ENCODE results near the gene STEAP1B. TPM values are rescaled to one million over a fixed set of nuclear protein-coding genes. Genes with fewer than 3 reads are reported as not detected.
"Not testable (repeated sequence)": the region's sequence is repeated elsewhere in the genome, so short reads cannot be mapped to it uniquely, and the experiment has no call there.

Gene STEAP1B
- total RNA-seq, 1 donor: 1.8 TPM

DNA sequence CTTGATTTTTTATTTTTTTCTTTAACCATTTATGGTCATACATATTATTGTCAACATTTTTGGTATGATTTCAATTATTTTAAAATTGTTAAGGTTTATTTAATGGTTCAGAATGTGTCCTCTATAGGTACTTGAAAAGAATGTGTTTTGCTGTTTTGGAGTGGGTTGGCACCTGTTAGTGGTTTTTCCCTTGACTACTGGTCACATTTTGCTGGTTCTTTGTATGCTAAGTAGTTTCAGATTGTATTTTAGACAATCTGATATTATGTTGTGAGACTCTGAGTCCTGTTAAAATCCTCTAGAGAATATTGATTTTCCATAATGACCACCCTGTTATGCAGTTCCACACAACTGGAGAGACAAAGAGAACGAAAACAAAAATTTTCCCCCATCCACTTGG is 15.0 kb upstream of the STEAP1B start:
- H3K4me1 ChIP-seq (ENCODE audit: insufficient read depth, low read length); H3K4me3 ChIP-seq (ENCODE audit: low read length); H3K27me3 ChIP-seq (ENCODE audit: insufficient read depth, low read length); H3K9me3 ChIP-seq (ENCODE audit: low read depth, low read length): not testable (repeated sequence)

DNA sequence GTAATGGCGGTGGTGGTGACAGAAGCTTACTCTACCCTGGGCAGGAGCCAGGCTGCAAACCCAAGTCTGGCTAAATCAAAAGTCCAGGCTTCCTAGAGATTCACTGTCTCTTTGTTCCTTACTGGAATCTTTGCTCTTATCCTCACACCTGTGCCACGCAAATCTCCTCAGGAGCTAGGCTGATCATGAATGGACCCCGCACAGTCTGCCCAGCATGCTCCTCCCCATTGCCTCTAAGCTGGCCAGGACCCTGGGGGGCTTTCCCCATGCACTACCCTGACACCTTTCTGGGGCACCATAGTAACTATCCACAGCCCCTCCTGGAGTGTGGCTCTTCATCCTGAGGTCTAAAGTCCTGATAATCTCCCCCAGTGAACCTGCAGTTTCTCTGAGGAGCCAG is 7.3 kb upstream of the STEAP1B start:
- H3K9me3 ChIP-seq (ENCODE audit: low read depth, low read length); H3K4me3 ChIP-seq (ENCODE audit: low read length); H3K27me3 ChIP-seq (ENCODE audit: insufficient read depth, low read length): not testable (repeated sequence)

DNA sequence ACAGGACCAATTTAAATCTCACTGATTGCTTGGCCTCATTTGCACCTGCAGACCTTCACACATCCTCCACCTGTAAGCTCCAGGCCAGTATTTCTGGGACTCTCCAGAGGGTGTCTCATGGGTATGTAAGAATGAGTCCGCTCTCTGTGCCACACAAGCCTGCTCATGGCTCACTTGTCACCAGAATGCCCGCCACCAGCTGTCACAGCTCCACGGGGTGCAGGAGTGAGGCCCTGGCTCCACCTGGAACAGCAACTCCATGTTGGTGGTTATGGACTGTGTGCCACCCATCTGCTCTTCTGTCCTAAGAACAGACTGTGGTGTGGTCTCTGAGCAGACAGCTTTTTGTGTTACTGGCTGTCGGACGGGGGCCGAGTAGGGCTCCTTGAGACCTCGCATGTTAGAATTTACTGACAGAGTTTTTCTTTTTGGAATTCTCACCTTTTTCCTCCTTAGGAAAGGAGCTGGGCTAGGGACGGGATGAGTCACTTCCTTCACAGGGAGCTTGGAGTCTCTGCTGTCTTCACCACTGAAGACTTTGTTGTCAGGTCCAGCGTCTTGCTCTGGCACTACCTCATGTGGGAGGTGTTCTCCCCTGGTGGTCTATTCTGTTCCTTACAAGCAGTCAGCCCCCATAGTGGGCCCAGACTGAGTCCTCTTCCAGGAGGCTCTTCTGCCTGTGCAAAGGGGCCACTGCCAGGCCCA is 6.5 kb upstream of the STEAP1B start:
- H3K4me1 ChIP-seq (ENCODE audit: insufficient read depth, low read length); H3K27me3 ChIP-seq (ENCODE audit: insufficient read depth, low read length); H3K9me3 ChIP-seq (ENCODE audit: low read depth, low read length); H3K4me3 ChIP-seq (ENCODE audit: low read length): not testable (repeated sequence)

More for the DNA sequence above, 7.3 kb upstream of the STEAP1B start:
- not testable (repeated sequence) for H3K4me1 ChIP-seq (ENCODE audit: insufficient read depth, low read length)

DNA sequence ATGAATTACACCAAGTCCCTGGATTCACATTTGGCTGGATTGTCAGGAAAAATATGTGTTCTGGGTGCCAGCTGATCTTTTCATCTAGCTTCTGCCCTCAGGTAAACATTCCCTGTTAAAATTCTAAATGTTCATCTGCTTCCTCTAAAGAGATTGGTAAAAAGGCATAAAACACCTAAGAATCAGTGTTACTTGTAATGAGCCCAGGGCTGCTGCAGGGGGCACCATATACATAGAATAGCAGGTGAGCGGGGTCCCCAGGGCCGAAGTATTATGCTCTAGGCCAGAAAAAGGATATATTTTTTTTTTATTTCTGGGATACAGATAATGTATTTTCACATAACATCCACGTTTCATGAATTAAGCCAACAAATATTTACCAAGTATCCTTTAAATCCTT is 4.5 kb upstream of the STEAP1B start:
- H3K4me1 ChIP-seq (ENCODE audit: insufficient read depth, low read length); H3K27me3 ChIP-seq (ENCODE audit: insufficient read depth, low read length); H3K4me3 ChIP-seq (ENCODE audit: low read length); H3K9me3 ChIP-seq (ENCODE audit: low read depth, low read length): not testable (repeated sequence)

DNA sequence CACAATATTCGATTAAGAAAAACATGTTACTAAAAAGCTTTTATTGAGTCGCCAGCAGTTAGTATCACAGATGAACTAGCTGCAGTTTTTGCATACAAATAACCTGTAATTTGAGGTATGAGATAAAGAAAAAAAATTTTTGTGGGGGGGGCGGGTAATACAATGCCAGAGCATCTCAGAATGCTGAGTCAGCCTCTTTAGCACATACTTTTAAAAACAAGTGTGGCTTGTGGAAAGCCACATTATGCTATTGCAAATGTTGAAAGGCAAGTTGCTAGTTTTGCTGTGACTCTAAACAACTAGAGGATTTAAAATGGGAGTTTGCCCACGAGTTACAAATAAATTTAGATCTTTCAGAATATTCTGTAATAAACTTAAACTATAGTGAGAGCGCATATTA is 2.1 kb upstream of the STEAP1B start:
- H3K4me3 ChIP-seq (ENCODE audit: low read length); H3K9me3 ChIP-seq (ENCODE audit: low read depth, low read length); H3K27me3 ChIP-seq (ENCODE audit: insufficient read depth, low read length); H3K4me1 ChIP-seq (ENCODE audit: insufficient read depth, low read length): not testable (repeated sequence)

DNA sequence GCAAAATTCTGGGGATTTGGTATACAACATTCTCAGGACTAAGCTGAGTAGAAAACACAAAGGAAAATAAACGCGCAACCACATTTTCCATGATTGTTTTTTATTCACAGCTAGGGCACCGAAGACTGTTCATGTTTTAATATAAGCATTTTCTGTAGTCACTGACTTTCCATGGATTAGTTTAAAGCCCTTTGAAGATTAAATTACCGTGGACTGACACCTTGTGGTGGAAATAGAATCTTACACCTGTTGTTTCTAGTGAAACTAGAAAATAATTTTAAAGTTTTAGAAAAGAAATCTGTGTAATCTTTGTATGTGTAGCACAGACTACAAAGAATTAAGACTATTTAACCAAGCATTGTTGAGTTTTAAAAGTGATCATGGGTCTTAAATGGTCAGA is 1.3 kb upstream of the STEAP1B start:
- not testable (repeated sequence) for H3K4me1 ChIP-seq (ENCODE audit: insufficient read depth, low read length); H3K9me3 ChIP-seq (ENCODE audit: low read depth, low read length); H3K27me3 ChIP-seq (ENCODE audit: insufficient read depth, low read length); H3K4me3 ChIP-seq (ENCODE audit: low read length)

DNA sequence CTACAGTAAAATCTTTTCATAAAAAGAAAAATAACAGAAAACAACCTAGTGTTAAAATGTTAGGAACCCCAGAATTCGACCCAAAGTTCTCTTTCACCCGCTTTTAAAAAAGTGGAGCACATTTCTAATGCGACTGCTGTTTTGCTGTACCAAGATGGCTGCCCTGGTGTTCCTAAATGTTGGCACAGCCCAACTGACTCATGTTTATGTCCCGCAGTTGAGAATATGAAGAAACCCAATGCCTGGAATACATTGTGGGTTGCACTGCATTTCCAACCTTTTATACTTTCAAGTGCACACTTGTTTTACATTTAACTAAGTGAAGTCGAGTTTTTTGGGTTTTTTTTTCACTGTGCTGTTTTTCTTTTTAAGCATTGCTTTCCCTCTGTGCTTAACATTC is 944 bp downstream of the STEAP1B start:
- H3K27me3 ChIP-seq (ENCODE audit: insufficient read depth, low read length): no peaks in the 10 kb centered on the region
- no peak overlapping the region for H3K4me3 ChIP-seq (ENCODE audit: low read length)
- H3K9me3 ChIP-seq (ENCODE audit: low read depth, low read length): no peaks in the 10 kb centered on the region
- peaks cover 7% of the 10 kb centered on the region for H3K4me1 ChIP-seq (ENCODE audit: insufficient read depth, low read length)

DNA sequence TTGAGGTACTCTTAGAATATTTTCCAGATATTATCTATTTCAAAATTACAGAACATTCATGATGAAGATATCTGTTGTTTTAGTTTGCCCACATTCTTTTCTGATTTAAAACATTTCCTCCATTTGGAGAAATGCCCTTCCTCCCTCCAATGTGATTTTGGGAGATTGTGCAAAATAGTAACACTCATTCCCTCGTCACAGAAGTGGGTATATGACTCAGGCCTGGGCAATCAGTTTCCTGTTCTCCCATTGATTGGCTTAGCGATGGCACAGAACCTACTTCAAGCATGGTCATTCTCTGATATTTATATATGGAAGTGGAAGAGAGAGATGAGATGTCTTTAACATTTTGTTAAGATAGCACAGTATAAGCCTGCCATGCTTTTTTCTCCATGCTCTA is 3.1 kb downstream of the STEAP1B start:
- not testable (repeated sequence) for H3K4me1 ChIP-seq (ENCODE audit: insufficient read depth, low read length); H3K9me3 ChIP-seq (ENCODE audit: low read depth, low read length); H3K27me3 ChIP-seq (ENCODE audit: insufficient read depth, low read length)

GRCh38 chr7:22496296-22496888 is 3.6 kb downstream of the STEAP1B start:
- not testable (repeated sequence) for H3K9me3 ChIP-seq (ENCODE audit: low read depth, low read length); H3K27me3 ChIP-seq (ENCODE audit: insufficient read depth, low read length); H3K4me1 ChIP-seq (ENCODE audit: insufficient read depth, low read length); H3K4me3 ChIP-seq (ENCODE audit: low read length)

More for the DNA sequence above, 3.1 kb downstream of the STEAP1B start:
- not testable (repeated sequence) for H3K4me3 ChIP-seq (ENCODE audit: low read length)

DNA sequence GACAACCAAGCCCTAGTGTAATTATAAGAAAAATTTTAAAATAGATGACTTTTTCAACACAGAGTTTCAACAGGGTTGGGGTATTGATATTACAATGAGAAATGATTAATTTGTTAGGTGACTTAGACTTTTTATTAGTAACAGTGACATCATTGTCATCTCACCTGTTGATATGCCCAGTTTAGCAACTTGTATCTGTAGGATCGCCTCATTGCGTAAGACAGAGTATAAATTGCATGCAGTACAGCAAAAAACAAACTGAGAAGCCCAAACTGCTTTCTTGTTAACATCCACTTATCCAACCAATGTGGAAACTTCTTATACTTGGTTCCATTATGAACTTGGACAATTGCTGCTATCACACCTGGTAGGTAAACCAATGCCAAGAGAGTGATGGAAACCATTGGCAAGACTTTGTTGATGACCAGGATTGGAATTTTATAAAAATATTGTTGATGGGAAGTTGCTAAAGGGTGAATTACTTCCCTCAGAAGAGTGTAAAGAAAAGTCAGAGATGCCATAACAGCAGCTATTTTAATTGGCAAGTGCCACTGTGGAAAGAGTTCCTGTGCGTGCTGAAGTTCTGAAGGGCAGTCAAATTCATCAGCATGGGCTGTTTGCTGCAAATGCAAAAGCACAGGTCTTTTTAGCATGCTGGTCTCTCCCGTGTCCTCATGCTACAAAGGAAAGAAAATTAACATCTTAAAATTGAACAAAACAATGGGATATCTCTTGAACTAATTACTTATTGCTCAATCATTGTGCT is 6.6 kb downstream of the STEAP1B start:
- not testable (repeated sequence) for H3K9me3 ChIP-seq (ENCODE audit: low read depth, low read length); H3K27me3 ChIP-seq (ENCODE audit: insufficient read depth, low read length)

DNA sequence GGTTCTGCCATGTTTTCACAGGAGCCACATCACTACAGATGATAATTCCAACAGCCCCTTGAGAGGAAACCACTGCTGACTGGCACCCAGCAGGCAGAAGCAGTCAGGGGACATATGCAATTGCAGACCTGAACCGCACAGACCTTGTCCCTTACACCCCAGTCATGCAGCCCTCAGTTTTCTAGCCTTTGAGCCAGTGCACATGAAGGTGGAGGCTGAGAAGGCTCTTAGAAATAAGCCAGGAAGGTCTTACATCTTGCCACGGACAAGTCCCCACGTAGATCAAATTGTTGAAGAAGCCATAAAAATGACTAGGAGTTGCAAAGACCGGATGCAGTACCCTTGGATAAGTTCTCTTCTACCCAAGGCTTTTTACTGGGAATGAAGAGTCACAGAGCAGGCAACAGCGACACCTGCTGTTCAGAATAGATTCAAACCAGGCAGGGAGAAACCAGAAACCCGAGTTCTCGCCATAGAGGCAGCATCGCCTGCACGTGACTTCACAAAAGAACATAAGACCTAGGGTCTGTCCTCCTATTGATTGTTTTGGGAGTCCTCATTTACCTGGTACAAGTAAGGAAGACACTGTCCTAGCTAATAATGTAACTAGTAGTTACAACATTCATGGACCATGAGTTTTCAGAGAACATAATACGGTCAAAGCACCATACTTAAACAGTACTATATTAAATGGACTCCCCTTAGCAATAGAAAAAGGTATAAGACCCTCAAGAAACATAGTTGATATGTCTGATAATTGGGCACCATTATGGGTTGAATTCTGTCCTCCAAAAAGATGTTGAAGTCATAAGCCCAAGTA is 11.1 kb downstream of the STEAP1B start:
- Histone ChIP-seq H3K9me3 (ENCODE audit: low read depth, low read length) (no peaks in the 10 kb centered on the region), H3K4me1 (ENCODE audit: insufficient read depth, low read length) (no peaks in the 10 kb centered on the region), H3K4me3 (ENCODE audit: low read length) (no peak overlapping the region), H3K27me3 (ENCODE audit: insufficient read depth, low read length) (no peaks in the 10 kb centered on the region)

More for the DNA sequence above, 6.6 kb downstream of the STEAP1B start:
- not testable (repeated sequence) for H3K4me1 ChIP-seq (ENCODE audit: insufficient read depth, low read length); H3K4me3 ChIP-seq (ENCODE audit: low read length)

DNA sequence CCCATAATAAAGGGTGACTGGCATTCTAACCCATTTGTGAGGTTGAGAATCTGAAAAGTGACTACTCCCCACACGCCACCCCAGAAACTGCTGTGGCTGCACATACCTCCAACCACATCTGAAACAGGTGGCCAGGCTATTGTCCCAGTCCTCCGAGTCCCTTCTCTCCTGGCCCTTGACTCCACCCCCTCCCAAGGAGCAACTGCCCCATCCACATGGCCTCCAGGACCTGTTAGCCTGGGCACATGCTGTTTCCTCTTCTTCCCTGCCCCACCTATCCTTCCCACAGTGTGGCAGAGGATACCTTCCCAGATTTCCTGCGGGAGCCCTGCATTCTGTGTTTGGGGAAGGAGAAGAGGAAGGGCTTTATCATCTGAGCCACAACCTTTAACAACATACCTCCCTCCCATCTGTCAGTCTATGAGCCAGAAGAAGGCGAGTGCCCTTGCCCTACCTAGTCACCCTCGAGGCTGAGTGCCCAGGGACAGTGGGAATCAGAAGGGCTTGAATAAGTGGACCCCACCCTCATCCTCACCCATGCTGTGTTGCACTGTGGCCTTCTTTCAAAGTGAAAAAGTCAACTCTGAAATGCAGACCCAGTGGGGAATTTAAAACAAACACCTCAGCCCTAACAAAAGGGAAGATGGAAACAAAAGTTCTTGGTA is 11.9 kb downstream of the STEAP1B start:
- H3K27me3 ChIP-seq (ENCODE audit: insufficient read depth, low read length): no peaks in the 10 kb centered on the region

GRCh38 chr7:22486597-22486996 is 13.4 kb downstream of the STEAP1B start:
- Histone ChIP-seq H3K9me3 (ENCODE audit: low read depth, low read length) (no peaks in the 10 kb centered on the region), H3K27me3 (ENCODE audit: insufficient read depth, low read length) (no peaks in the 10 kb centered on the region), H3K4me3 (ENCODE audit: low read length) (no peak overlapping the region), H3K4me1 (ENCODE audit: insufficient read depth, low read length) (peaks cover 7% of the 10 kb centered on the region)

More for the DNA sequence above, 11.9 kb downstream of the STEAP1B start:
- H3K9me3 ChIP-seq (ENCODE audit: low read depth, low read length): no peaks in the 10 kb centered on the region
- no peaks in the 10 kb centered on the region for H3K4me1 ChIP-seq (ENCODE audit: insufficient read depth, low read length)
- no peak overlapping the region for H3K4me3 ChIP-seq (ENCODE audit: low read length)

GRCh38 chr7:22485189-22485588 is 14.8 kb downstream of the STEAP1B start:
- Histone ChIP-seq H3K9me3 (ENCODE audit: low read depth, low read length) (no peaks in the 10 kb centered on the region), H3K27me3 (ENCODE audit: insufficient read depth, low read length) (no peaks in the 10 kb centered on the region), H3K4me1 (ENCODE audit: insufficient read depth, low read length) (peaks cover 13% of the 10 kb centered on the region), H3K4me3 (ENCODE audit: low read length) (no peak overlapping the region)

- H3K4me3 ChIP-seq (ENCODE audit: low read length): no peak overlapping the region
- no peaks in the 10 kb centered on the region for H3K27me3 ChIP-seq (ENCODE audit: insufficient read depth, low read length)
- H3K9me3 ChIP-seq (ENCODE audit: low read depth, low read length): no peaks in the 10 kb centered on the region
- peaks cover 13% of the 10 kb centered on the region for H3K4me1 ChIP-seq (ENCODE audit: insufficient read depth, low read length)
Observed at GRCh38 chr7:22482503-22482902, 17.5 kb downstream of the STEAP1B start.
